Spinal cord (tissue), 10 donors: Measurements from ENCODE around the gene ACACA. TPM values are rescaled to one million over a fixed set of nuclear protein-coding genes. Genes with fewer than 3 reads are reported as not detected.
"Not testable (repeated sequence)": the region's sequence is repeated elsewhere in the genome, so short reads cannot be mapped to it uniquely, and the experiment has no call there.

Experiments
- DNase-seq, 6 donors: peaks; one replicate each; pipeline versions ENCODE4 v3.0.0 to v3.0.0-alpha.2; 2013 to 2015; ENCODE audit warnings: low spot score in 6 of 6, low read depth in 4 of 6
- H3K27ac ChIP-seq: one replicate; pipeline ENCODE4 v1.5.1; 2013; ENCODE audit warnings: low read depth, low read length, control low read depth
- H3K27me3 ChIP-seq: one replicate; pipeline ENCODE4 v1.6.1; 2013; ENCODE audit warnings: low read length; ENCODE audit not compliant: control insufficient read depth, insufficient read depth
- H3K36me3 ChIP-seq: one replicate; pipeline ENCODE4 v1.6.1; 2013; ENCODE audit warnings: low read length; ENCODE audit not compliant: control insufficient read depth, insufficient read depth
- H3K4me1 ChIP-seq: one replicate; pipeline ENCODE4 v1.6.1; 2013; ENCODE audit warnings: low read length; ENCODE audit not compliant: control insufficient read depth, insufficient read depth
- H3K4me3 ChIP-seq: one replicate; pipeline ENCODE4 v1.5.1; 2013; ENCODE audit warnings: low read depth, low read length, control low read depth
- H3K9me3 ChIP-seq: one replicate; pipeline ENCODE4 v1.6.1; 2013; ENCODE audit warnings: low read length; ENCODE audit not compliant: control insufficient read depth, insufficient read depth
- WGBS: methylation state at CpG from one replicate; pipeline ENCODE4 v1.1.5; 2013; ENCODE audit warnings: missing lambda C conversion rate; ENCODE audit not compliant: insufficient coverage; 5-methylcytosine and 5-hydroxymethylcytosine counted together
- polyA plus RNA-seq, 2 donors: library from polyadenylated mRNA; unstranded; fragments of 120-200 nt; gene quantifications; one replicate each; pipeline ENCODE4 v1.2.1, GENCODE V29; 2013; ENCODE audit not compliant: insufficient read length in 2 of 2
- total RNA-seq, 2 donors: library from RNA; depleted of rRNA in 1 of 2; stranded (reverse); fragments of 120-200 nt in 1 of 2; fragments of >200 nt in 1 of 2; gene quantifications; one replicate each; pipeline versions ENCODE4 v1.2.3 to v1.2.4, GENCODE V29; 2013 to 2014
- donor health status: healthy.

Gene ACACA
- total and polyA plus RNA-seq, 4 donors, result 62.3 to 94.4 (median 80.5) TPM

- DNase-seq, result peak; percentile 57 to 93 (median 68)
- H3K4me3 ChIP-seq, result peak overlapping the region; percentile 80
- no peaks in the 10 kb centered on the region for H3K36me3 ChIP-seq
- WGBS, result 1% methylated on average over 18 of the region's 21 CpGs
- H3K4me1 ChIP-seq, result peaks cover 21% of the 10 kb centered on the region
- H3K27ac ChIP-seq, result peak overlapping the region; percentile 81
- H3K27me3 ChIP-seq, result no peaks in the 10 kb centered on the region
- H3K9me3 ChIP-seq, result no peaks in the 10 kb centered on the region
Measured at GRCh38 chr17:37358098-37358829, 48.4 kb downstream of the ACACA start.

- not testable (repeated sequence) for H3K9me3 ChIP-seq, H3K27ac ChIP-seq, H3K36me3 ChIP-seq, H3K27me3 ChIP-seq, DNase-seq, H3K4me3 ChIP-seq
- 82% methylated on average over 7 of the region's 12 CpGs for WGBS
- H3K4me1 ChIP-seq, result peaks cover 21% of the 10 kb centered on the region
Measured at GRCh38 chr17:37356796-37357569, 49.7 kb downstream of the ACACA start.

GRCh38 chr17:37346863-37347402, 59.7 kb downstream of the ACACA start:
- H3K27ac ChIP-seq, H3K27me3 ChIP-seq, H3K9me3 ChIP-seq, H3K4me1 ChIP-seq, DNase-seq, H3K4me3 ChIP-seq, H3K36me3 ChIP-seq: not testable (repeated sequence)
- 97% methylated on average over 2 of the region's 8 CpGs for WGBS

GRCh38 chr17:37344519-37344918, 62.1 kb downstream of the ACACA start:
- DNase-seq, result no peak
- Histone ChIP-seq H3K4me1 (no peaks in the 10 kb centered on the region), H3K27me3 (no peaks in the 10 kb centered on the region), H3K36me3 (peaks cover 3% of the 10 kb centered on the region), H3K9me3 (no peaks in the 10 kb centered on the region), H3K27ac (no peak overlapping the region), H3K4me3 (no peak overlapping the region)
- WGBS, result no CpG with 5 or more reads among the region's 4 CpGs

GRCh38 chr17:37342589-37342988, 64.0 kb downstream of the ACACA start:
- peaks cover 3% of the 10 kb centered on the region for H3K36me3 ChIP-seq
- no peak overlapping the region for H3K4me3 ChIP-seq
- peak in 1 of 6 donors; percentile 10 for DNase-seq
- no CpG with 5 or more reads among the region's 2 CpGs for WGBS
- H3K27me3 ChIP-seq, result no peaks in the 10 kb centered on the region
- H3K4me1 ChIP-seq, result no peaks in the 10 kb centered on the region
- H3K27ac ChIP-seq, result no peak overlapping the region
- no peaks in the 10 kb centered on the region for H3K9me3 ChIP-seq

- H3K4me1 ChIP-seq, result no peaks in the 10 kb centered on the region
- no peaks in the 10 kb centered on the region for H3K27me3 ChIP-seq
- no peak overlapping the region for H3K27ac ChIP-seq
- DNase-seq, result no peak
- H3K4me3 ChIP-seq, result no peak overlapping the region
- WGBS, result no CpG with 5 or more reads among the region's 2 CpGs
- H3K36me3 ChIP-seq, result peaks cover 3% of the 10 kb centered on the region
- no peaks in the 10 kb centered on the region for H3K9me3 ChIP-seq
Measured at GRCh38 chr17:37340804-37341203, 65.8 kb downstream of the ACACA start.

GRCh38 chr17:37339321-37339720, 67.3 kb downstream of the ACACA start:
- H3K4me1 ChIP-seq, result no peaks in the 10 kb centered on the region
- no CpG with 5 or more reads among the region's 3 CpGs for WGBS
- no peak overlapping the region for H3K27ac ChIP-seq
- no peaks in the 10 kb centered on the region for H3K36me3 ChIP-seq
- H3K4me3 ChIP-seq, result no peak overlapping the region
- no peak for DNase-seq
- H3K27me3 ChIP-seq, result no peaks in the 10 kb centered on the region
- no peaks in the 10 kb centered on the region for H3K9me3 ChIP-seq

GRCh38 chr17:37338847-37339246, 67.8 kb downstream of the ACACA start:
- Histone ChIP-seq H3K9me3 (no peaks in the 10 kb centered on the region), H3K27me3 (no peaks in the 10 kb centered on the region), H3K4me3 (no peak overlapping the region), H3K4me1 (no peaks in the 10 kb centered on the region), H3K36me3 (no peaks in the 10 kb centered on the region), H3K27ac (no peak overlapping the region)
- WGBS, result 88% methylated on average over 1 of the region's 3 CpGs
- DNase-seq, result no peak

GRCh38 chr17:37327341-37328090, 79.1 kb downstream of the ACACA start:
- no peak overlapping the region for H3K4me3 ChIP-seq
- DNase-seq, result no peak
- WGBS, result 80% methylated on average over 2 of the region's 5 CpGs
- no peaks in the 10 kb centered on the region for H3K9me3 ChIP-seq
- no peaks in the 10 kb centered on the region for H3K27me3 ChIP-seq
- peaks cover 6% of the 10 kb centered on the region for H3K4me1 ChIP-seq
- H3K27ac ChIP-seq, result no peak overlapping the region
- H3K36me3 ChIP-seq, result peaks cover 26% of the 10 kb centered on the region
